Panc1 (cell line): Measurements from ENCODE around the gene PPIE.
"Not testable (repeated sequence)": the region's sequence is repeated elsewhere in the genome, so short reads cannot be mapped to it uniquely, and the experiment has no call there.

Source experiments
- CTCF ChIP-seq: fragments of 450-650 bp; IDR thresholded peaks from 2 replicates; pipeline ENCODE4 v1.5.1; 2017; ENCODE audit warnings: mild to moderate bottlenecking
- REST ChIP-seq, 2 experiments: IDR thresholded peaks; 2 replicates each; pipeline ENCODE4 v1.6.1; 2011 to 2012; ENCODE audit warnings: low read depth in 2 of 2, control low read depth in 1 of 2, low read length in 1 of 2, mild to moderate bottlenecking in 1 of 2, moderate library complexity in 1 of 2; ENCODE audit not compliant: insufficient read depth in 1 of 2
- SIN3A ChIP-seq: IDR thresholded peaks from 2 replicates; pipeline ENCODE4 v1.6.1; 2012; ENCODE audit warnings: low read depth, mild to moderate bottlenecking, low read length, moderate library complexity, borderline replicate concordance; ENCODE audit not compliant: insufficient read depth

- not testable (repeated sequence) for TF ChIP-seq CTCF; REST (IDR thresholded peaks at IDR 0.05; ENCODE audit: insufficient read depth in 1 of 2, low read depth in 2 of 2, low read length in 1 of 2); SIN3A
These were observed 39.9 kb downstream of the PPIE start for GRCh38 chr1:39778463-39779099.
